ENCODE data around the gene PELI3.

Gene PELI3

DNA sequence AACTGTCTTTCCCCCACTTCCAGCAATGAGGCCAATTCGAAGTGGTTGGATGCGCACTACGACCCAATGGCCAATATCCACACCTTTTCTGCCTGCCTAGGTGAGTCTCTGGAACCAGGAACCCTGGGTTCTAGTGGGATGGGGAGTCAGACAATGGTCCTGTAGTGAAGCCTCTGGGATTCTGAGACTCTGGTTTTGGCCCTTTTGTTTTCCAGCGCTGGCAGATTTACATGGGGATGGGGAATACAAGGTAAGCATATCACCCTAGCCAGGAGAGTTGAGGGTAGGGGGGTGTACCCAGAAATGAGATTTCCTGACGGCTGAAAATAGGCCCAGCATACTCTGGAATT is 44.3 kb downstream of the PELI3 start:
- no peak for DNase-seq (ENCODE audit: low read depth in 1 of 2, low spot score in 1 of 2)
- TF ChIP-seq GABPA (IDR thresholded peaks at IDR 0.05; ENCODE audit: low read depth), result no peak
- TF ChIP-seq, protein P1, sequence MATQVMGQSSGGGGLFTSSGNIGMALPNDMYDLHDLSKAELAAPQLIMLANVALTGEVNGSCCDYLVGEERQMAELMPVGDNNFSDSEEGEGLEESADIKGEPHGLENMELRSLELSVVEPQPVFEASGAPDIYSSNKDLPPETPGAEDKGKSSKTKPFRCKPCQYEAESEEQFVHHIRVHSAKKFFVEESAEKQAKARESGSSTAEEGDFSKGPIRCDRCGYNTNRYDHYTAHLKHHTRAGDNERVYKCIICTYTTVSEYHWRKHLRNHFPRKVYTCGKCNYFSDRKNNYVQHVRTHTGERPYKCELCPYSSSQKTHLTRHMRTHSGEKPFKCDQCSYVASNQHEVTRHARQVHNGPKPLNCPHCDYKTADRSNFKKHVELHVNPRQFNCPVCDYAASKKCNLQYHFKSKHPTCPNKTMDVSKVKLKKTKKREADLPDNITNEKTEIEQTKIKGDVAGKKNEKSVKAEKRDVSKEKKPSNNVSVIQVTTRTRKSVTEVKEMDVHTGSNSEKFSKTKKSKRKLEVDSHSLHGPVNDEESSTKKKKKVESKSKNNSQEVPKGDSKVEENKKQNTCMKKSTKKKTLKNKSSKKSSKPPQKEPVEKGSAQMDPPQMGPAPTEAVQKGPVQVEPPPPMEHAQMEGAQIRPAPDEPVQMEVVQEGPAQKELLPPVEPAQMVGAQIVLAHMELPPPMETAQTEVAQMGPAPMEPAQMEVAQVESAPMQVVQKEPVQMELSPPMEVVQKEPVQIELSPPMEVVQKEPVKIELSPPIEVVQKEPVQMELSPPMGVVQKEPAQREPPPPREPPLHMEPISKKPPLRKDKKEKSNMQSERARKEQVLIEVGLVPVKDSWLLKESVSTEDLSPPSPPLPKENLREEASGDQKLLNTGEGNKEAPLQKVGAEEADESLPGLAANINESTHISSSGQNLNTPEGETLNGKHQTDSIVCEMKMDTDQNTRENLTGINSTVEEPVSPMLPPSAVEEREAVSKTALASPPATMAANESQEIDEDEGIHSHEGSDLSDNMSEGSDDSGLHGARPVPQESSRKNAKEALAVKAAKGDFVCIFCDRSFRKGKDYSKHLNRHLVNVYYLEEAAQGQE (IDR thresholded peaks at IDR 0.05; ENCODE audit: insufficient replicate concordance, low read depth), result no peak
- TF ChIP-seq POLR2AphosphoS5 (IDR thresholded peaks at IDR 0.05; ENCODE audit: low read depth), result no peak
- TF ChIP-seq, protein P2, sequence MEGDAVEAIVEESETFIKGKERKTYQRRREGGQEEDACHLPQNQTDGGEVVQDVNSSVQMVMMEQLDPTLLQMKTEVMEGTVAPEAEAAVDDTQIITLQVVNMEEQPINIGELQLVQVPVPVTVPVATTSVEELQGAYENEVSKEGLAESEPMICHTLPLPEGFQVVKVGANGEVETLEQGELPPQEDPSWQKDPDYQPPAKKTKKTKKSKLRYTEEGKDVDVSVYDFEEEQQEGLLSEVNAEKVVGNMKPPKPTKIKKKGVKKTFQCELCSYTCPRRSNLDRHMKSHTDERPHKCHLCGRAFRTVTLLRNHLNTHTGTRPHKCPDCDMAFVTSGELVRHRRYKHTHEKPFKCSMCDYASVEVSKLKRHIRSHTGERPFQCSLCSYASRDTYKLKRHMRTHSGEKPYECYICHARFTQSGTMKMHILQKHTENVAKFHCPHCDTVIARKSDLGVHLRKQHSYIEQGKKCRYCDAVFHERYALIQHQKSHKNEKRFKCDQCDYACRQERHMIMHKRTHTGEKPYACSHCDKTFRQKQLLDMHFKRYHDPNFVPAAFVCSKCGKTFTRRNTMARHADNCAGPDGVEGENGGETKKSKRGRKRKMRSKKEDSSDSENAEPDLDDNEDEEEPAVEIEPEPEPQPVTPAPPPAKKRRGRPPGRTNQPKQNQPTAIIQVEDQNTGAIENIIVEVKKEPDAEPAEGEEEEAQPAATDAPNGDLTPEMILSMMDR (IDR thresholded peaks at IDR 0.05; ENCODE audit: insufficient read depth, low read length), result no peak
- no peak for TF ChIP-seq SPI1 (IDR thresholded peaks at IDR 0.05; ENCODE audit: borderline replicate concordance, low read depth)
- Histone ChIP-seq H3K4me3 (replicated peaks; ENCODE audit: insufficient read depth, low read length) (peak overlapping the region; percentile 95), H3K27me3 (ENCODE audit: insufficient read depth, poor library complexity, severe bottlenecking) (no peaks in the 10 kb centered on the region), H3K27ac (replicated peaks) (peak overlapping the region; percentile 55; the same call in 1 of the 2 replicates)

DNA sequence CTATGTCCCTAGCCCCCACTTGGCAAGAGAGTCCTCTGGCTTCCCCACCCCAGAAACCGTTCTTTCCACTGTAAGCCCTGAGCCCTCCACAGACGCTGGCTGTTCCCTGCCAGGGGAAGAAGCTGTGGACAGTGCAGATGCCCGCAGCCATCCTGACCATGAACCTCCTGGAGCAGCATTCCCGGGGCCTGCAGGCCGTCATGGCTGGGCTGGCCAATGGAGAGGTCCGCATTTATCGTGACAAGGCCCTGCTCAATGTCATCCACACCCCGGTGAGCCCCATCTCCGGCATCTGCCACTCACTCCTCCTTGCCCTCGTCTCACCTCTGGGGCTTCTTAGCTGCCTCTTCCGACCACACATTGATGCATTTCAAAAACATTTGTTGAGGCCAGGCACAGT is 56.9 kb downstream of the PELI3 start:
- no peak for TF ChIP-seq SPI1 (IDR thresholded peaks at IDR 0.05; ENCODE audit: borderline replicate concordance, low read depth)
- TF ChIP-seq, protein P1 (IDR thresholded peaks at IDR 0.05; ENCODE audit: insufficient replicate concordance, low read depth), result no peak
- no peak for TF ChIP-seq POLR2AphosphoS5 (IDR thresholded peaks at IDR 0.05; ENCODE audit: low read depth)
- no peak for TF ChIP-seq GABPA (IDR thresholded peaks at IDR 0.05; ENCODE audit: low read depth)
- TF ChIP-seq, protein P2 (IDR thresholded peaks at IDR 0.05; ENCODE audit: insufficient read depth, low read length), result no peak
- Histone ChIP-seq H3K4me3 (replicated peaks; ENCODE audit: insufficient read depth, low read length) (no peak overlapping the region), H3K27me3 (ENCODE audit: insufficient read depth, poor library complexity, severe bottlenecking) (no peaks in the 10 kb centered on the region), H3K27ac (replicated peaks) (no peak overlapping the region)
- no peak for DNase-seq (ENCODE audit: low read depth in 1 of 2, low spot score in 1 of 2)

DNA sequence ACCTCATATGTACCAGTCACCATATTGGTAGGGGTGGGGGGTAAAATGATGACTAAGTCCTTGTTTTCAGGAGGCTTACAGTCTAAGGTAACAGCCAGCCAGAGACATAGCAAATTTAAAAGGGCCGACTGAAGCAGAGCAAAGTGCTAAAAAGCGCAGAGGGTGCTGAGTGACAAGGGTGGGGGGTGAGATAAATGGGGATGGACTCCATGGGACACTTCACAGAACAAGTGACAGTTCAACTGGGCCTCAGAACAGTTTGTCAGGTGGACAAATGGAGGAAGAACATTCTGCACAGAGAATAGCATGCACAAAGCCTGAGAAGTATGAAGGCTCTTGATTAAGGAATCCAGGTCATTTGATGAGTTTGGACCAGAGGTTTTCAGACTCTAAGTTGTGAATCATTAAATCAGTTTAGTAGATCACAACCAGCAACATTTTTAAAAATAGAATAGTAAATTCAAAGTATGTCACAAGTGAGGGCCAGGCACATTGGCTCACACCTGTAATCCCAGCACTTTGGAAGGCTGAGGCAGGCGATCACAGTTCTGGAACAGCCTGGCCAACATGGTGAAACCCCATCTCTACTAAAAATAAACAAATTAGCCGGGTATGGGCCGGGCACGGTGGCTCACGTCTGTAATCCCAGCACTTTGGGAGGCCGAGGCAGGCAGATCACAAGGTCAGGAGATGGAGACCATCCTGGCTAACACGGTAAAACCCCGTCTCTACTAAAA is 57.8 kb downstream of the PELI3 start:
- H3K27me3 ChIP-seq (ENCODE audit: insufficient read depth, poor library complexity, severe bottlenecking), result no peaks in the 10 kb centered on the region
- DNase-seq (ENCODE audit: low read depth in 1 of 2, low spot score in 1 of 2), result no peak
- TF ChIP-seq SPI1 (IDR thresholded peaks at IDR 0.05; ENCODE audit: borderline replicate concordance, low read depth), result no peak
- TF ChIP-seq POLR2AphosphoS5 (IDR thresholded peaks at IDR 0.05; ENCODE audit: low read depth), result no peak
- TF ChIP-seq GABPA (IDR thresholded peaks at IDR 0.05; ENCODE audit: low read depth), result no peak
- TF ChIP-seq, protein P2 (IDR thresholded peaks at IDR 0.05; ENCODE audit: insufficient read depth, low read length), result no peak
- TF ChIP-seq, protein P1 (IDR thresholded peaks at IDR 0.05; ENCODE audit: insufficient replicate concordance, low read depth), result no peak
- no peak overlapping the region for H3K27ac ChIP-seq (replicated peaks)
- H3K4me3 ChIP-seq (replicated peaks; ENCODE audit: insufficient read depth, low read length), result no peak overlapping the region

Data from HL-60 (cell line).